ENCODE data around the gene ATP13A3.

- TF ChIP-seq ZFP3 (CRISPR knock-in tag; IDR thresholded peaks at IDR 0.05) (no peak), PATZ1 (CRISPR knock-in tag; IDR thresholded peaks at IDR 0.05; ENCODE audit: borderline replicate concordance) (no peak), ARNTL (CRISPR knock-in tag; IDR thresholded peaks at IDR 0.05; ENCODE audit: borderline replicate concordance, low read depth) (no peak), RARB (CRISPR knock-in tag; IDR thresholded peaks at IDR 0.05) (no peak), GLIS3 (CRISPR knock-in tag; IDR thresholded peaks at IDR 0.05) (no peak), CSRNP3 (CRISPR knock-in tag; IDR thresholded peaks at IDR 0.05) (no peak), ESRRG (CRISPR knock-in tag; IDR thresholded peaks at IDR 0.05) (no peak)
Measured at GRCh38 chr3:194465246-194465645, 21.6 kb downstream of the ATP13A3 start.
